Neural cell (in vitro differentiated cells): ENCODE results near the gene EXOC6B.

Experiments used
- EP300 ChIP-seq: fragments of 450-650 bp; conservative IDR thresholded peaks from 2 replicates; pipeline ENCODE4 v1.6.1; 2014; ENCODE audit warnings: antibody characterized with exemption, mild to moderate bottlenecking, moderate library complexity; ENCODE audit not compliant: poor library complexity, severe bottlenecking
- EZH2 ChIP-seq: fragments of 200-600, 300-800 bp; shearing (Covaris generic), sonication (generic); IDR thresholded peaks from 2 replicates; pipeline ENCODE4 v1.6.1; 2014; ENCODE audit warnings: antibody characterized with exemption, low read length, borderline replicate concordance, mild to moderate bottlenecking; ENCODE audit not compliant: insufficient read depth, poor library complexity, severe bottlenecking
- POLR2AphosphoS5 ChIP-seq: IDR thresholded peaks from 2 replicates; pipeline ENCODE4 v1.6.1; 2012
- TF ChIP-seq, protein P1 (sequence below): fragments of 450-650 bp; IDR thresholded peaks from 2 replicates; pipeline ENCODE4 v1.5.1; 2014; ENCODE audit warnings: antibody characterized with exemption, mild to moderate bottlenecking, moderate library complexity; ENCODE audit not compliant: poor library complexity, severe bottlenecking
- TF ChIP-seq, protein P2 (sequence below): IDR thresholded peaks from 2 replicates; pipeline ENCODE4 v1.6.1; 2012; ENCODE audit warnings: borderline replicate concordance

GRCh38 chr2:72135921-72136320, 689.9 kb downstream of the EXOC6B start:
- TF ChIP-seq, protein P1, sequence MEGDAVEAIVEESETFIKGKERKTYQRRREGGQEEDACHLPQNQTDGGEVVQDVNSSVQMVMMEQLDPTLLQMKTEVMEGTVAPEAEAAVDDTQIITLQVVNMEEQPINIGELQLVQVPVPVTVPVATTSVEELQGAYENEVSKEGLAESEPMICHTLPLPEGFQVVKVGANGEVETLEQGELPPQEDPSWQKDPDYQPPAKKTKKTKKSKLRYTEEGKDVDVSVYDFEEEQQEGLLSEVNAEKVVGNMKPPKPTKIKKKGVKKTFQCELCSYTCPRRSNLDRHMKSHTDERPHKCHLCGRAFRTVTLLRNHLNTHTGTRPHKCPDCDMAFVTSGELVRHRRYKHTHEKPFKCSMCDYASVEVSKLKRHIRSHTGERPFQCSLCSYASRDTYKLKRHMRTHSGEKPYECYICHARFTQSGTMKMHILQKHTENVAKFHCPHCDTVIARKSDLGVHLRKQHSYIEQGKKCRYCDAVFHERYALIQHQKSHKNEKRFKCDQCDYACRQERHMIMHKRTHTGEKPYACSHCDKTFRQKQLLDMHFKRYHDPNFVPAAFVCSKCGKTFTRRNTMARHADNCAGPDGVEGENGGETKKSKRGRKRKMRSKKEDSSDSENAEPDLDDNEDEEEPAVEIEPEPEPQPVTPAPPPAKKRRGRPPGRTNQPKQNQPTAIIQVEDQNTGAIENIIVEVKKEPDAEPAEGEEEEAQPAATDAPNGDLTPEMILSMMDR: no peak
- no peak for TF ChIP-seq EZH2
- TF ChIP-seq EP300: no peak
- no peak for TF ChIP-seq POLR2AphosphoS5
- TF ChIP-seq, protein P2, sequence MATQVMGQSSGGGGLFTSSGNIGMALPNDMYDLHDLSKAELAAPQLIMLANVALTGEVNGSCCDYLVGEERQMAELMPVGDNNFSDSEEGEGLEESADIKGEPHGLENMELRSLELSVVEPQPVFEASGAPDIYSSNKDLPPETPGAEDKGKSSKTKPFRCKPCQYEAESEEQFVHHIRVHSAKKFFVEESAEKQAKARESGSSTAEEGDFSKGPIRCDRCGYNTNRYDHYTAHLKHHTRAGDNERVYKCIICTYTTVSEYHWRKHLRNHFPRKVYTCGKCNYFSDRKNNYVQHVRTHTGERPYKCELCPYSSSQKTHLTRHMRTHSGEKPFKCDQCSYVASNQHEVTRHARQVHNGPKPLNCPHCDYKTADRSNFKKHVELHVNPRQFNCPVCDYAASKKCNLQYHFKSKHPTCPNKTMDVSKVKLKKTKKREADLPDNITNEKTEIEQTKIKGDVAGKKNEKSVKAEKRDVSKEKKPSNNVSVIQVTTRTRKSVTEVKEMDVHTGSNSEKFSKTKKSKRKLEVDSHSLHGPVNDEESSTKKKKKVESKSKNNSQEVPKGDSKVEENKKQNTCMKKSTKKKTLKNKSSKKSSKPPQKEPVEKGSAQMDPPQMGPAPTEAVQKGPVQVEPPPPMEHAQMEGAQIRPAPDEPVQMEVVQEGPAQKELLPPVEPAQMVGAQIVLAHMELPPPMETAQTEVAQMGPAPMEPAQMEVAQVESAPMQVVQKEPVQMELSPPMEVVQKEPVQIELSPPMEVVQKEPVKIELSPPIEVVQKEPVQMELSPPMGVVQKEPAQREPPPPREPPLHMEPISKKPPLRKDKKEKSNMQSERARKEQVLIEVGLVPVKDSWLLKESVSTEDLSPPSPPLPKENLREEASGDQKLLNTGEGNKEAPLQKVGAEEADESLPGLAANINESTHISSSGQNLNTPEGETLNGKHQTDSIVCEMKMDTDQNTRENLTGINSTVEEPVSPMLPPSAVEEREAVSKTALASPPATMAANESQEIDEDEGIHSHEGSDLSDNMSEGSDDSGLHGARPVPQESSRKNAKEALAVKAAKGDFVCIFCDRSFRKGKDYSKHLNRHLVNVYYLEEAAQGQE: no peak
